ENCODE results near the gene ETV2.
A peak's percentile ranks its signal among the peaks of the same experiment; 100 is the strongest.

The ETV2 gene

DNA sequence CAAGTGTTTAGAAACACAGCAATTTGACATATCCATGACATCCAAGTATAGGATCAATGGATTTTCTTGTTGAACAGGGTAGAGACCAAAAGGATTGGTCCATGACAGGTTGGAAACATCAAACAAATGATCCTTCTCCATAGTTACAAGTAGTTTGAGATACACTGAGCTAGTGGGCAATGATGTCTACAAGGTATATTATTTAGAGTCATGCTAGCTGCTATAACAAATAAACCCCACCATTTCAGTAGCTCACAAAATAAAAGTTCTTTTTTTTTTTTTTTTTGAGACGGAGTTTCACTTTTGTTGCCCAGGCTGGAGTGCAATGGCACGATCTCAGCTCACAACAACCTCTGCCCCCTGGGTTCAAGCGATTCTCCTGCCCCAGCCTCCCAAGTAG lies 33.9 kb upstream of the ETV2 start:
- TF ChIP-seq, protein P1, sequence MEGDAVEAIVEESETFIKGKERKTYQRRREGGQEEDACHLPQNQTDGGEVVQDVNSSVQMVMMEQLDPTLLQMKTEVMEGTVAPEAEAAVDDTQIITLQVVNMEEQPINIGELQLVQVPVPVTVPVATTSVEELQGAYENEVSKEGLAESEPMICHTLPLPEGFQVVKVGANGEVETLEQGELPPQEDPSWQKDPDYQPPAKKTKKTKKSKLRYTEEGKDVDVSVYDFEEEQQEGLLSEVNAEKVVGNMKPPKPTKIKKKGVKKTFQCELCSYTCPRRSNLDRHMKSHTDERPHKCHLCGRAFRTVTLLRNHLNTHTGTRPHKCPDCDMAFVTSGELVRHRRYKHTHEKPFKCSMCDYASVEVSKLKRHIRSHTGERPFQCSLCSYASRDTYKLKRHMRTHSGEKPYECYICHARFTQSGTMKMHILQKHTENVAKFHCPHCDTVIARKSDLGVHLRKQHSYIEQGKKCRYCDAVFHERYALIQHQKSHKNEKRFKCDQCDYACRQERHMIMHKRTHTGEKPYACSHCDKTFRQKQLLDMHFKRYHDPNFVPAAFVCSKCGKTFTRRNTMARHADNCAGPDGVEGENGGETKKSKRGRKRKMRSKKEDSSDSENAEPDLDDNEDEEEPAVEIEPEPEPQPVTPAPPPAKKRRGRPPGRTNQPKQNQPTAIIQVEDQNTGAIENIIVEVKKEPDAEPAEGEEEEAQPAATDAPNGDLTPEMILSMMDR (IDR thresholded peaks at IDR 0.05; ENCODE audit: low read depth, low read length, missing control alignments): no peak
- H3K27me3 ChIP-seq (replicated peaks): no peaks in the 10 kb centered on the region
- in situ Hi-C loops (cut with HindIII; ENCODE audit: low pct_ligation_motif_present, low sequenced_read_pairs): no loop called here
- no peak overlapping the region for H3K4me3 ChIP-seq (ENCODE audit: low read depth, low read length)
- no peaks in the 10 kb centered on the region for H3K36me3 ChIP-seq (replicated peaks)
- H3K27ac ChIP-seq: no peak overlapping the region
- DNase-seq: no peak

DNA sequence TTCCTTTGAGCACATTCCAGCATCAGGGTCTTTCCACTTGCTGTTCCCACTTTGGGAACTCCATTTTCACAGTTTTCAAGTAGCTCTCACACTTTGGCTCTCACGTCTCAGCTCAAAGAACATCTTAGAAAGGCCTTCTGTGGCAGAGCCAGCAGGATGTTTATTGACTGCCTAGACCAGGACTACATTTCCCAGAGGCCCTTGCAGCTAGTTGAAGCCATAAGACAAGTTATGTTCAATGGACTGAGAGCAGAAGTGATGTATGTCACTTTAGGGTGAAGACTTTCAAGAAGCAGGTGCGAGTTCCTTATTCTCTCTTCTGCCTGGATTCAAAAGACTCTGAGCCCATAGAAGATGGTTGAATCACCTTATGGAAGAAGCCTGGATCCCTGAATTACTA lies 33.3 kb upstream of the ETV2 start:
- TF ChIP-seq, protein P1 (IDR thresholded peaks at IDR 0.05; ENCODE audit: low read depth, low read length, missing control alignments): no peak
- in situ Hi-C loops (cut with HindIII; ENCODE audit: low pct_ligation_motif_present, low sequenced_read_pairs): no loop called here
- no peak overlapping the region for H3K4me3 ChIP-seq (ENCODE audit: low read depth, low read length)
- DNase-seq: no peak
- no peaks in the 10 kb centered on the region for H3K27me3 ChIP-seq (replicated peaks)
- H3K27ac ChIP-seq: no peak overlapping the region
- H3K36me3 ChIP-seq (replicated peaks): no peaks in the 10 kb centered on the region

- TF ChIP-seq, protein P1 (IDR thresholded peaks at IDR 0.05; ENCODE audit: low read depth, low read length, missing control alignments): no peak
- H3K27ac ChIP-seq: no peak overlapping the region
- in situ Hi-C loops (cut with HindIII; ENCODE audit: low pct_ligation_motif_present, low sequenced_read_pairs): no loop called here
- DNase-seq: no peak
- H3K27me3 ChIP-seq (replicated peaks): no peaks in the 10 kb centered on the region
- no peak overlapping the region for H3K4me3 ChIP-seq (ENCODE audit: low read depth, low read length)
- H3K36me3 ChIP-seq (replicated peaks): no peaks in the 10 kb centered on the region
Observed at GRCh38 chr19:35609851-35610353, 31.6 kb upstream of the ETV2 start.

DNA sequence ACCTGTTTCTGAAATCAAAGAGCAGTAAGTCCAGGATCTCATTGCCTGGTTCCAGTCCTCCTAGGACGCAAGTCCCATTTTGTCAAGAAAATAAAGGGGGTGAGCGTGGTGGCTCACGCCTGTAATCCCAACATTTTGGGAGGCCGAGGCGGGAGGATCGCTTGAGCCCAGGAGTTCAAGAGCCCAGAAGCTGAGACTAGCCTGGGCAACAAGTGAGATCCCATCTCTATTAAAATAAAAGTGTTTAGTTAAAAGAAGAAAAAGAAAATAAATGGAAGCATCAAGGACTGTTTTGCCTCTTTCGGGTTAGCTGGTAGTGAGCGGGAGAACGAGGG lies 29.4 kb upstream of the ETV2 start:
- Histone ChIP-seq H3K27ac (no peak overlapping the region), H3K27me3 (replicated peaks) (no peaks in the 10 kb centered on the region), H3K4me3 (ENCODE audit: low read depth, low read length) (peak overlapping the region; percentile 89), H3K36me3 (replicated peaks) (no peaks in the 10 kb centered on the region)
- in situ Hi-C loops (cut with HindIII; ENCODE audit: low pct_ligation_motif_present, low sequenced_read_pairs): no loop called here
- DNase-seq: no peak
- TF ChIP-seq, protein P1 (IDR thresholded peaks at IDR 0.05; ENCODE audit: low read depth, low read length, missing control alignments): no peak

DNA sequence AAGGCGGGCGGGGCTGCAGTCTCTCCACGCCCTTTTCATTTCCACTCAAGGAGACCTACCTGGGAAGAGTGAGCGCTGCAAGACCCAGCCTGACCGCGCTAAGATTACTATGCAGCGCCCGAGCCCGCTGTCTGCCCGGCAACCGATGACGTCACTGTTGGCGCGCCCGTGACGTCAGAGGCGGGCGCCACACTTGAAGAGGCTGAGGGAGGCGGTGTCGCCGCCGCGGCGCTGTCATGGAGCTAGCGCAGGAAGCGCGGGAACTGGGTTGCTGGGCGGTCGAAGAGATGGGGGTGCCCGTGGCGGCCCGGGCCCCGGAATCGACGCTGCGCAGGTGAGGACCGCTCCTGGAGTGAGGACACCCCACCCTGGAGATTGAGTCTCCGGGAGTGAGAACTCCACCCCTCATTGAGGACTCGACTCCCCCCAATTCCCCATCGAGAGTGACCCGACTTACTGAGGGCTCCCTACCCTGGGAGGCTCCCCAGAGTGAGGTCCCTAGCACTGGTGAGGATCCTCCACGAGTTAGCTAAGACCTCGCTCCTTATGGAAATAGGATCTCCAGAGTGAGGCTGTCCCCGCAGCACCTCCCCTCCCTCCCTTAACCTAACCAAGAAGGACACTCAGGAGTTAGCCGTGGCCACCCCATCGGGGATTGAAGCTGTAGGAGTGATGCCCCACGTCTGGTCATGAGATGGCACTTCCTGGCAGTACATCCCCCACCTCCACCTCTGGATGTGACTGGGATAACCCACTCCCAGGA lies 28.8 kb upstream of the ETV2 start, which contains the start of gene HAUS5:
Gene HAUS5, plus strand, starts transcription at position 177 of the 763 bp plus-strand sequence. Its CDS starts 60 bp downstream, at position 237.
- TF ChIP-seq, protein P1 (IDR thresholded peaks at IDR 0.05; ENCODE audit: low read depth, low read length, missing control alignments): no peak
- Histone ChIP-seq H3K27ac (peak within 1 kb of the TSS; percentile 33), H3K27me3 (replicated peaks) (no peaks in the 10 kb centered on the region), H3K4me3 (ENCODE audit: low read depth, low read length) (peak within 1 kb of the TSS; percentile 89), H3K36me3 (replicated peaks) (no peaks in the 10 kb centered on the region)
- in situ Hi-C loops (cut with HindIII; ENCODE audit: low pct_ligation_motif_present, low sequenced_read_pairs): no loop called here
- DNase-seq: peak; percentile 87

All from brain microvascular endothelial cell (primary cell).